ENCODE results near the gene N4BP2L2.

N4BP2L2 gene

DNA sequence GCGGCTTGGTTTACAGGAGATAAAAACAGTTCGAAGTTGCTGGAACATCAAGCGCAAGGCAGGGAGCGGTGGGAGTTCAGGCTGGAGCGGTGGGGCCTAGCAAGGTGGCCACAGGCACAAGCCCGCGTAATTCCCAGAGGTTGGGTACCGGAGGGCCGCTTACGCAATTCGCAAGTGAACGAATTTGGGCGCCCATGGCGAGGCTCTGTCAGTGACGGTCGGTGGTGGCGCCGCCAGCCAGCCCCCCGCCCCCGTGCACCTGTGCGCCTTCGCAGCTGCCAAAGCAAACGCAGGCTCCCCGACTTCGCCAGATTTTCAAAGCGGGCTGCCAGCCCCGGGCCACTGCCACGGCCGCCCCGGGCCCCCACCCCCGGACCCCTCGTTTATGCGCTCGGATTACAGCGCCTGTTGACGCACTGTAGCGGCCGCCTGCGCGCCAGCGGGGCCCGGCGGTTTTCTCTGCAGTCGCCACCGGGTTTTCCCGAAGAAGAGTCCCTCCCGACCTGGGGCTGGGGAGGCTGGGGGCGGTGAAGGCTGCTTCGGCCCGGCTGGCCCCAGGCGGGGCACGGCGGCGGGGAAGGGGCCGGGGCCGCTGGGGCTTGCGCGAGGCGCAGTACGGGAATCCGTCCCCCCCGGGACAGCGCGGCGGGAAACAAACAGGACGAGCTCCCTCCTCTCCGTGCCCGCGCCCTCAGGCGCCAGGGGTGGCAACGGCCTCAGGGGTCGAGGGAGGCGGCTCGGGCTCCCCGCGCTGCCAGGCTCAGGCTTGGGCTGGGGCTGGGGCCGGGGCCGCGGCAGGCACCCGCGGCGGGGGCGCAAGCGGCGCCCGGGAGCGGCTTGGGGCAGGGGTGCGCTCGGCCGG is 111.4 kb downstream of the N4BP2L2 start:
- DNase-seq = peak in 40 of 56 donors; percentile 5 to 76 (median 46)

DNA sequence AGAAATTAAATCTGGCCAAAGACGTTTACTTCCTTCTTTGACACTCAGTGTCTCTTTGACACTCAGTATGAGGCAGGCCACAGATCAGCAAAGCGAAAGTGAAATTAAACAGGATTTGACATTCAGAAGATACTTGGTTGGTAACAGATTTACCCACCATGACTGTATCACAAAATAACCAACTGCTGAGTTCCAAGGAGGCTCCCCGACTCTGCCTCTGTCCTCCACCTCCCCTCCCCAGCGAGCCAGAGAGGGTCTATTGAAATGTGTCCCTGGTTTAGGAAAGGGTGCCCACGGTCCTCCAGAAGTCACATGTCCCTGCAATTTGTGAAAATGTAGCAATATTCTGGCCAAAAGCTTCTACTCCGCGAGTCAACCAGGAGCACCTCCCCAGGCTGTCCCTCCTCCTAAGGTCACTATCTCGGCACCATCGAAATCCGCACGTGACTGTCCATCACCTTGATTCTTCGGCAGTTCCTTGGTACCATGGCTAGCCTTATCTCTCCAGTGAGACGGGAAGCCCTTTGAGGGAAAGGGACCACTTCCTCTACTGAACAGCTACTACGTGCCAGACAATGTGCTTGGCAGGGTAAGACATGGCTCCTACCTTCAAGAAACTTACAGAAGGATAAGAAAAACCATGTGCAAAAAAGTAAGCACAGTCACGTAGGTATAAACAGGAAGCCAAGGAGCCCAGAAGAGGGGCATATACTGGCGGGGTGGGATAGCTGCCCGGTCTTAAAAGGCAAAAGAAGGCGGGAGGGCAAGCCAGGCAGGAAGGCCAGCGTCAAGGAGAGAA is 112.2 kb downstream of the N4BP2L2 start:
- peak in 4 of 56 donors; percentile 10 to 47 (median 26) for DNase-seq

DNA sequence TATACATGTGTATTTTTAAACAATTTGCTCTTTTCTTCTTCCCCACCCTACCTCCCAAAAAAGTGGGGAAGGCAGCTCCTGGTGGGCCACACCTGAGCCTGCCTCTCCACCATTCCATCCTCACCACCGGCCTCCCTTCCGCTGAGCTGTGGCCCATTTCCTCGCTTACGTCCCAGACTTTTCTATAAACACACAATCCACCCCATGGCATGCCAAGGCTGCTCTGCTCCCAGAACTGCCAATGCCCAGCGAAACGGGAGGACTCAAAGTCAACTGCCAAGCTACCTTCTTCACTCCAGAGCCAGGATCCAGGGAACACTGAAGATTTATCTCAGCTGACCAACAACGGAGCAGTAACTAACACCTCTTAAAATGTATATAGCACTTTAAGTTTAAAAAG is 113.4 kb downstream of the N4BP2L2 start:
- DNase-seq = peak in 2 of 56 donors; percentile 9 to 41

DNA sequence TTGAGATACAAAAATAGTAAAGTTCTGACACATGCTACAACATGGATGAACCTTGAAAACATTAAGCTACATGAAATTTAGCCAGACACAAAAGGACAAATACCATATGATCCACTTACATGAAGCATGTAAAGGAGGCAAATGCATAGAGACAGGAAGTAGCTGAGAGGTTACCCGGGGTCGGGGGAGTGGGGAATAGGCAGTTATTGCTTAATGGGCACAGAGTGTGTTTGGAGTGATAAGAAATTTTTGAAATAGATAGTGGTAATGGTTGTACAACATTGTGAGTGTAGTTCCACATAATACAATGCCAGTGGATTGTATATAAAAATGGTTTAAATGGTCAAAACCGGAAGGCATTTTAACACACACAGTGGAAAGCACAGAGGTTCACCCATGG is 115.0 kb downstream of the N4BP2L2 start:
- no peak for DNase-seq

DNA sequence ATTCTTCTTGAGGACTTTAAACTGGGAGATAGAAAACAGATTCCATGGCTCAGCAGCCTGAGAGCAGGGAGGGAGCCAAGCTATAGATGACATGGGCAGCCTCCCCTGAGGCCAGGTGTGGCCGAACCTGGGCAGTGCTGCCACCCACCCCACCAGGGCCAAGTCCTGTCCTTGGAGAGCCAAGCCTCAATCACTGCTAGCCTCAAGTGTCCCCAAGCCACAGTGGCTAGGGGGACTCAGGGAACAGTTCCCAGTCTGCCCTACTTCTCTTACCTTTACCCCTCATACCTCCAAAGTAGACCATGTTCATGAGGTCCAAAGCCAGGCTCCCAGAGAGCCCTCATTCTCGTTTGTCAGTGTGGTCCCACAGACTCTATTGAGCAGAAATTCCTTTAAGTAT is 118.7 kb downstream of the N4BP2L2 start:
- DNase-seq = no peak

DNA sequence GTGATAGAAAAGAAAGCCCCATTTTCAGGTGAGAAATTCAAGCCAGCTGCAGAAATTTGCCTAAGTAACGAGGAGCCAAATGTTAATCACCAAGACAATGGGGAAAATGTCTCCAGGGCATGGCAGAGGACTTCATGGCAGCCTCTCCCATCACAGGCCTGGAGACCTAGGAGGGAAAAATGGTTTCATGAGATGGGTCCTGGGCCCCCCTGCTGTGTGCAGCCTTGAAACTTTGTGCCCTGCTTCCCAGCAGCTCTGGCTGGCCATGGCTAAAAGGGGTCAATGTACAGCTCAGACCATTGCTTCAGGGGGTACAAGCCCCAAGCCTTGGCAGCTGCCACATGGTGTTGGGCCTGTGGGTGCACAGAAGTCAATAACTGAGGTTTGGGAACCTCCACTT is 120.6 kb downstream of the N4BP2L2 start:
- no peak for DNase-seq

DNA sequence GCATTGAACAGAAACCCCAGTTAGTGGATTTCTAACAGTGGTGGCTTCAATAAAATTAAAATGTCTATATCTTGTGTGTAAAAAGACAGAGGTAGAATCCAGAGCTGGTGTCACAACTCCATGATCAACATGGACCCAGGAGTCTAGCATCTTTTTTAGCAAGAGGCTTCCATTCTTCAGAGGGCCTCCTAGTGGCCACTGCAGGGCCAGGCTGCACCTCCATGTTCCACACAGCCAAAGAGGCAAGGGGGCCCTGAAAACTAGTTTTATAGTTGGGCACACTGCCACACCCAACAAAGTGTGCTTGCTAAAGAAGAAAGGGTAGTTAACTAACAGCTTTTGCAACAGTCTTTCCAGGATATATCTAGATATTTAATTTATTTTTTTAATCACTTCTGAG is 123.6 kb downstream of the N4BP2L2 start:
- DNase-seq = no peak

DNA sequence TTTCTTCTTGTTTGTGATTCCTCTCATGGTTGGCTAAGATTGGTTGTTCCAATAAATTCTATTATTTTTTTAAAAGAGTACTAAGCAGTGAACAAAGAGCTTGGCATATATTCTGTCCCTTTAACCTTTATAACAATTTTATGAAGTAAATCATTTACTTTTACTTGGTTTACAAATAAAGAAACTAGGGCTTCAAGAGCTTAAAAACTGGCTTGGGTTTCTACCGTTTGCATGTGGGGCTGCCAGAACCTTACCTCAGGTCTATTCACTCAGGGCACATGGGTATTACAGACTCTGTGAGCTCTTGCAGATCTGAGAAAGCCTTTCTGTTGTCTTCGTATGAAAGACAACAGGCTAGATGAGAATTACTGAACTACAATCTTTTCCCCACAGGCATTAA is 124.0 kb downstream of the N4BP2L2 start:
- no peak for DNase-seq

DNA sequence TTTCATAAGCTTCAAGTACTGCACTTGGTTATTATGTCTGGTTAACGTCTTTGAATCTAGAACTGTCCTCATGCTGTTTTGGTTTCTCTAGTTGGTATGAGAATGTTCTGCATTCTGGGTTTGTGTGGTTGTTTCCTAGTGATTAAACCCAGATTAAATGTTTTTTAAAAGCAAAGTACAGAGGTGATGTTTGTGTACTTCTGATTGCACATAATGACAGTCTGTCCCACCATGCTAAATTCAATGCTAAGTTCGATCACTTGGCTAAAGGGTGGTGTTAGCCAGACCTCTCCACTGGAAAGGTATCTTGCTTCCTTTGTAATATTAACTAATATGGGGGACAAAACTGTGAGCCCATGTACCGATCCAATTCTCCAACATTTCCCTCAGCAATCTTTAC is 125.3 kb downstream of the N4BP2L2 start:
- no peak for DNase-seq

DNA sequence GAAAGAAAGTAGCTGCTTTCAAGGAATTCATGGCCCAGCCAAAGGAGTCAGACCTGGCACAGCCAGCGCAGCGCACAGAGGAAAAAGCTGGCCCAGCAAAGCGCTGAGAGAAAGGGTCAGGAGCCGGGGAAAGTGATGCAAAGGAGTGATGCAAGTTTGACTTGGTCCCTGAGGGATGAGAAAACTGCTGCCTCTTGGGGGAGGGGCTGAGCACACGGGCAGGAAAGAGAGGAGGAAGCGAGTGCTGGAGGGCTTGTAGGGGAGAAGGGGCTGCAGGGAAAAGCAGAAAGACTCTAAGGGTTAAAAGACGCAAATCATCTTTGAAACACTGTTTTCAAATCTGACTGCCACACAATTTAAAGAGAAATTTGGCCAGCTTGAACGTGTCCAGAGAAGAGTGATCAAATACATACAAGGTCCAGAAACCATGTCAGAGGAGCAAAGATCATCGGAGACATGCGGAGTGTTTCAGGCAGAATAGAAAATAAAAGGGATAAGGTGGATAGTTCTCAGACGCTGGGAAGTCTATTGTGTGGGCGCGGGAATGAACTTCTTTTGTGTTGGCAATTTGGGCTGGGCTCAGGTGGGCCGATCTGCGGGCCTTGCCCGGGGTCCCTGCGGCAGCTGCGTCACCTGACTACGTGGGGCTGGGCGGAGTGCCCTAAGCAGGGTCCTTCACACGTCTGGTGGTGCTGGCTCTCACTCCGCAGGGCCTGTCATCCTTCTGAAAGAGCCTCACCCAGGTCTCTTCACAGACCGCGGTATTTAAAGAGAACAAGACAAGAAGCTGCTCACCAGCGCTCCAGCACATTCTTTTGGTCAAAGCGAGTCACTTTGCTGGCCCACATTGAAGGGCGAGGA is 128.8 kb downstream of the N4BP2L2 start:
- DNase-seq = peak in 16 of 56 donors; percentile 5 to 51 (median 20)

DNA sequence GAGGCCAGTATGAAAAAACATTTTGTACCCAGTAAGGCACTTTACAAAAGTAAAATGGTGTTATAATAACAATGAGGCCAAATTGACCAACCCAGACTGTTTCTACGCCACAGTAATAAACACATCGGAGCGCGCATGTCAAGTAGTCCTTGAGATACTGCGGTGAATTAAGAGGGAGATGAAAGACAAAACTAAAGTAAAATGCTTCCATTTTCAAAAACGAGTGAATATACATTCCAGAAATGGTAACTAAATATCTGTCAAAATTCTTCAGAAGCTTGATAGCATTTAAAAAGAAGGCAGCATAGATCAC is 129.6 kb downstream of the N4BP2L2 start:
- DNase-seq = no peak

DNA sequence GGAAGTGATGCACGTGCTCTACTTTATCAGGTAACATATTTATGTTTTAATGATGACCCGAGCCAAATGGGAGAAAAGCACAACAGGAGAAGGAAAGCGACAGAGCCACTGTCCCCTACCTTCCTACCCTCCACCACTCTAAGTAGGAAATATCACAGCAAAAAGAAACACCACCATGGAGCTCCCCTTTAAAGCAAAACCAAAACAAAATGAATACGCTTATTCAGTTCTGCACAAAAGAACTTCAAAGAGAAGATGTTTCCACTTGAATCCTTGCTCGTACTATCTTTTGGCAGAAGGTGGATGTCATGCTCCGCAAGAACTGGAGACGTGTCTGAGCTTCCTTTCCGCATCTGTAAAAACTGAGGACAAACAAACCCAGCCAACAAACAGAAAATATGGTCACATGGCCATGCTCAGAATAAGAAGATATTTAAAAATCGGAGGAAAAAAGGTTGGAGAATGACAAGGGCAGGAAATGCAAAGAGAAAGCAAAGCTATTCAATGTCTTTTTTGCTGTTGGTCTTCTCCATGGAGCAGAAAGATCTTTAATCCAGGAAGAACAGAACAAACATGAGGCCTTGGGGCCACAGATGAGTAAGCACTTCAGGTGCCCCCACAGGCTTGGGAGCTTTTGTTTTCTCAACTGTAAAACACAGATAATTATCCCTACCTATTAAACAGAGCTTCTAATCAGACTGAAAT is 130.1 kb downstream of the N4BP2L2 start:
- no peak for DNase-seq

DNA sequence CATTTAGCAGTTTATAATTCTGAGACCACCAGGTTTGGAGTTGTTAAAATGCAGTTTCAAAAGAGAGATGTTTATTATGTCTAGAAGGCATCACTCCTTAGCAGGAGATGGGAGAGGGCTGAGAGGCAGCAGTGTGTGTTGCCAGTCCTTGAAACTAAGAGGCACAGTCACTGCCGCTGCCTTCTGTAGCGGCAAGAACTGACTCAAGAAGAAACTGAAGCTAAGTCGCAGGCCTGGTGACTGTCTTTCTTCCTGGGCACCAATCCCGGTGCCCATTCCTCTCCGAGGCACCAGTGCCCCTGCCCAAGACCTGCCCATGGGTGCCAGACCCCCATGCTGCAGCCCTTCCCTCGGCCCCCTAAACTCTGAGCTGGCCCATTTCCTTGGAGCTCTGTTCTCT is 130.7 kb downstream of the N4BP2L2 start:
- DNase-seq = no peak

DNA sequence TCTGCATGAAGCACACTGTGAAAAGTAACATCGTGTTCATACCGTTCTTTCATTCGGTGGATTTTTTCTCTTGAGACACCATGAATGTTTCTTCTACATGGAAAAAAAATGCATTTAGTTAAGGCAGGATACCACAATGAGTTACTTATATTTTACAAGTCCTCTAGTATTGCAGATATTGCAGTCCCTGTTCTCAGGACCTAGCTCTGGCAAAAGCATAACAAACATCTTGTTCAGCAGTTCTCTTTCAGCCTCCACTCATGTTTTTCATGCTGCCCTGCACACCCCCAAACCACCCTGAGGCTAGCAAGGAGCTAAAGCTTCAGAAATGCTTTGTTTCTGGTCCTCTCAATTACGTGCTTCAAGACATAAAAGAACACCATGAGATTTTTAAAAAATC is 135.5 kb downstream of the N4BP2L2 start:
- DNase-seq = no peak

DNA sequence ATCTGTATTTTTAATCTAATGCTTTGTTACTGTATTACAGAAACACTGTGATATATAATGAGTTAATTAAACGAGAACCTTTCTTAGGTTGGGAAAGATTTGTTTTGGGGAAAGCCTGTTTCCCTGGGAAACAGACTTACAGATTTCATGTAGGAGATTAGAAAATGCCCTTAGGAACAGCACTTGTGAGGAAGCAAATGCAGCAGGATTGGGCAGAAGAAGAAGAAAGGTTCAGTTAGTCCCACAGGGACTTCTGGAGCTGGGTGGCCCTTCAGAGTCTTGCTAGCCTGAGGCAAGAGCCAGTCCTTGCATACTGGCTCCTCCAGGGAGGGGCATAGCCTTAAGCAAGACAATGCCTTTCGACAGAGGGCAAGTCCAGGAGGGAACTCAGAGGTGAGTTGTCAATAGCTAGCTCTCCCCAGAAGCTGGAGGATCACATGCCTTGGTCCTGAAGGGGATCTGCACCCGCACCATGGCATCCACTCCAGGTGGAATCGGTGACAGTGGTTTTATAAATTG is 147.4 kb downstream of the N4BP2L2 start:
- DNase-seq = no peak

DNA sequence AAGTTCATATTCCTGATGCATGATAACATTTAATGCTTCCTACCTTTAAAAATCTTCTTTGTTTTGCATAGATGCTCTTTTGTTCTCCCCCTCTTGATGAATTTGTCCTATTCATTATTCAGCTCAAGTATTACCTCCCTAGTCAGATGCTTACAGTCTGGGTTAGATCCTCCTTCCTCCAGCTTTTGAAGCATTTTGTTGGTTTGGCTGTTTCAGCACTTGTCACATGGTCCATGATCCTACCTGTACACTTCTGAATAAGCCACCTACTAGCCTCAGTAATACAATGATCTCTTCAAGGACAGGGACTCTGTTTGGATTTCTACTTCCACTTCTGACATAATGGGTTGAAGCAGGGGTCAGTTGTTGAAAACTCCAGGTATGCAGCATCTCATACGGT is 148.1 kb downstream of the N4BP2L2 start:
- DNase-seq = no peak

DNA sequence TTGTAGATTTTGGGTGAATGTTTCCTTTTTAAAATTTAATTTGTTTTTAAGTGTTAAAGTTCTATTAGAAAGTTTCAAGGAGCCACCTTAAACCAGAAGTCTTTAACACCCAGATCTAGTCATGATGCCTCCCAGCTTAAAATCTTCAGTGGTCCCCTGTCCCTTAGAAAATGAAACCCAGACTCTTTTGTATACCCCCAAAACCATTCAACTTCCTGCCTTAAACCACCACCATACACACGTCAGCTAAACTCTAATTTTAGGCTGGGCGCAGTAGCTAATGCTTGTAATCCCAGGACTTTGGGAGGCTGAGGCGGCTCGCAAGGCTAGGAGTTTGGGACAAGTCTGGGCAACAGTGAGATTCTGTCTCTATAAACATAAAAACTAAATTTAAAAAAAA is 148.5 kb downstream of the N4BP2L2 start:
- no peak for DNase-seq

DNA sequence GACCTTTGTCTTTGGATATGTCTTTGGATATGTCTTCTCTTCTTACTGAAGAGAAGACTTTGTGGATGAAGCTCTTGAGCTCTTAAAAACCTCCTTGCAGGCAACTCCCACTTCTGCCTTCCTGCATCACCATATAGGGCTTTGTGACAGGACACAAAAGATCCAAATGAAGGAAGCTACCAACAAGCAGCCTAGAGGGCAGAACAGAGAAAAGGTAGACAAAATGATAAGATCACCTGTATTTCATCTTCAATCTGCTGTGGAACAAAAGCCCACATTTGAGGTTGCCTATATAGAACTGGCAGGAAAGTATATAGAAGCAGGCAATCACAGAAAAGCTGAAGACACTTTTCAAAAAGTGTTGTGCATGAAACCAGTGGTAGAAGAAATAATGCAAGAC is 153.2 kb downstream of the N4BP2L2 start:
- DNase-seq = no peak

DNA sequence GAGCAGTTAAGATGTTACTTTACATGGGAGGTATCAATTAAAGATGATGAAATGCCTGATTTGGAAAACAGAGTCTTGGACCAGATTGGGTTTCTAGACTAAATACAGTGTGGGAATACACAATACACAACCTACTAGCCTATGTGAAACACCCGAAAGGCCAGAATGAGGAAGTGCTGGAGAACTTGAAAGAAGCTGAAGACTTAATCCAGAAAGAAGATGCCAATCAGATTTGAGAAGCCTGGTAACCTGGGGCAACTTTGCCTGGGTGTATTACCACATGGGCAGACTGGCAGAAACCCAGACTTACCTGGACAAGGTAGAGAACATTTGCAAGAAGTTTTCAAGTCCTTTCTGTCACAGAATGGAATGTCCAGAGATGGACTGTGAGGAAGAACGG is 153.9 kb downstream of the N4BP2L2 start:
- no peak for DNase-seq

DNA sequence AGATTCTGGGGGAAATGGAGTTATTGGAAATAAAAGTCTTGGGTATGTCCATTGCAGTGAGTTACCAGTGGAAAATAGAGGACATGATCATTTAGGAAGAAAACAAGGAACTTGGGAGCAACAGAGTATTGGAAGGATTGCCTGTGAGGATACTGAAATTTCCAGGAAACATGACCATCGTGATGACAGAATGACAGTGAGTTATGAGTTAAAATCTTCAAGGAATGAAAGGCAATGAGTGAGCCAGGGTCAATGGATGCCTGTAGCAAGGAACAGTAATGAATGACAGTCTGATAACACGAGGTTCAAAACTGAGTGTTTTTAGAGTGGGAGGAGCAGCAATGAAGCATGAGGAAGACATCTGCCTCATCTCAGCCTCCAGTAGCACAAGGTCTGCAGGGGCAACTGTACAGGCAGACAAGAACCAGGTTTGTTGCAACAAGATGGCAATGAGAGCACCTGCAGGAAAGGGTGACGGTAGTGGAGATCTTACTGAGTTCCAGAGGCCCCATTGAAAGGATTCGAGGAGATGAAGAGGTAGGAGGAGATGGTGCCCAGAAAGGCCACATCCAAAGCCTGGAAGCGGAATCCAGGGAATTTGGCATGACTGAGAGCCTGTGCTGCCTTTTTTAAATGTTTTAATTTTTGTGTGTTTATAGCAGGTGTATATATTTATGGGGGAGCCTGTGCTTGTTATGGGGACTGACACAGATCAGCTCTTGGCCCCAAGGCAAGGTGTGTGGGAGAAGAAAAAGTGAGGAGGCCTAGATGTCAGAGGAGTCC is 154.6 kb downstream of the N4BP2L2 start:
- DNase-seq = no peak

All from amygdala (tissue), 56 donors.